Measurements from ENCODE around the gene MAMLD1. TPM values are rescaled to one million over a fixed set of nuclear protein-coding genes. Genes with fewer than 3 reads are reported as not detected.

Gene MAMLD1
- total and polyA plus RNA-seq, 2 of the 8 experiments (the other 6 are each of a cell fraction or from before 2014, with no cell fraction given) = 0.09 to 0.26 TPM

- H4K91ac ChIP-seq (replicated peaks; ENCODE audit: insufficient read length, low read length) = no peak overlapping the region
Observed at GRCh38 chrX:150540965-150541364, 177.8 kb downstream of the MAMLD1 start.

More at GRCh38 chrX:150540965-150541364, 177.8 kb downstream of the MAMLD1 start:
- Histone ChIP-seq H2AFZ (ENCODE audit: low read length) (no peak overlapping the region), H3K27ac (ENCODE audit: low read depth, low read length) (no peak overlapping the region), H3K4me2 (ENCODE audit: insufficient read depth in 1 of 2, low read depth in 2 of 2, low read length in 2 of 2) (no peak overlapping the region), H3K79me2 (ENCODE audit: control insufficient read depth in 1 of 2, insufficient read depth in 2 of 2, low read length in 2 of 2) (no peaks in the 10 kb centered on the region), H3K4ac (replicated peaks; ENCODE audit: insufficient read length, low read depth, low read length) (no peak overlapping the region), H2BK120ac (replicated peaks; ENCODE audit: low read depth, low read length) (no peak overlapping the region), H2BK5ac (ENCODE audit: low read depth, low read length) (no peak overlapping the region), H3K9ac (replicated peaks in 1 of 4; ENCODE audit: extremely low read depth in 1 of 4, low read depth in 3 of 4, low read length in 3 of 4) (no peak overlapping the region), H3K18ac (ENCODE audit: extremely low read depth, low read length) (no peak overlapping the region), H3K36me3 (ENCODE audit: control insufficient read depth in 2 of 4, insufficient read depth in 4 of 4, low read length in 3 of 4) (no peaks in the 10 kb centered on the region), H3K79me1 (ENCODE audit: low read depth, low read length) (no peaks in the 10 kb centered on the region), H3K56ac (replicated peaks; ENCODE audit: insufficient read length, low read depth, low read length) (no peak overlapping the region), H3K9me3 (ENCODE audit: insufficient read depth in 2 of 2, low read depth in 1 of 2, low read length in 1 of 2) (no peaks in the 10 kb centered on the region), H2BK12ac (ENCODE audit: low read depth, low read length) (no peak overlapping the region), H3K23ac (ENCODE audit: insufficient read length) (no peak overlapping the region), H2AK5ac (ENCODE audit: low read depth, low read length) (no peak overlapping the region), H3K23me2 (ENCODE audit: low read depth, low read length) (no peaks in the 10 kb centered on the region), H4K5ac (ENCODE audit: insufficient read length, low read depth, low read length) (no peak overlapping the region), H3K4me3 (ENCODE audit: extremely low read depth in 1 of 4, insufficient read depth in 2 of 4, low read depth in 3 of 4, low read length in 4 of 4) (no peak overlapping the region), H3K27me3 (replicated peaks in 1 of 4; ENCODE audit: control insufficient read depth in 3 of 4, extremely low read depth in 1 of 4, insufficient read depth in 3 of 4, low read length in 3 of 4) (no peaks in the 10 kb centered on the region; a peak in 2 of 7 replicates), H4K20me1 (replicated peaks in 1 of 2; ENCODE audit: control insufficient read depth in 1 of 2, insufficient read depth in 2 of 2, low read length in 2 of 2) (no peaks in the 10 kb centered on the region), H3K14ac (ENCODE audit: insufficient read length) (no peak overlapping the region), H3K4me1 (replicated peaks in 1 of 4; ENCODE audit: control insufficient read depth in 3 of 4, insufficient read depth in 4 of 4, low read length in 3 of 4) (peaks cover 0 to 2% (median 0%) of the 10 kb centered on the region in 4 experiments; a peak in 1 of 7 replicates), H2BK20ac (ENCODE audit: low read length) (no peak overlapping the region), H2BK15ac (ENCODE audit: low read length) (no peak overlapping the region), H4K8ac (ENCODE audit: extremely low read depth, insufficient read depth, low read length) (no peak overlapping the region)
- ChIA-PET POLR2A (ENCODE audit: partially characterized antibody) (no interaction called here), CTCF (ENCODE audit: partially characterized antibody) (interaction anchor here (1.3 kb wide), 1 partner anchor 97 kb away, joined by 3 read pairs; no protein-coding TSS in a partner anchor)
- TF ChIP-seq SP1 (IDR thresholded peaks at IDR 0.05; ENCODE audit: low read depth, low read length) (no peak), SUZ12 (IDR thresholded peaks at IDR 0.05; ENCODE audit: low read length) (no peak), BACH1 (IDR thresholded peaks at IDR 0.05; ENCODE audit: low read length) (no peak), TCF12 (IDR thresholded peaks at IDR 0.05; ENCODE audit: low read depth, low read length) (no peak), ATF2 (IDR thresholded peaks at IDR 0.05; ENCODE audit: low read length) (no peak), KDM1A (IDR thresholded peaks at IDR 0.05; ENCODE audit: borderline replicate concordance, low read length) (no peak), RNF2 (IDR thresholded peaks at IDR 0.05; ENCODE audit: borderline replicate concordance, low read depth, low read length, missing control alignments, poor library complexity, severe bottlenecking) (no peak), NANOG (IDR thresholded peaks at IDR 0.05; ENCODE audit: insufficient read depth, low read depth, low read length, poor library complexity, severe bottlenecking) (no peak), SP4 (IDR thresholded peaks at IDR 0.05; ENCODE audit: low read length) (no peak), SIRT6 (IDR thresholded peaks at IDR 0.05; ENCODE audit: low read length) (no peak)
- TF ChIP-seq, protein P1, sequence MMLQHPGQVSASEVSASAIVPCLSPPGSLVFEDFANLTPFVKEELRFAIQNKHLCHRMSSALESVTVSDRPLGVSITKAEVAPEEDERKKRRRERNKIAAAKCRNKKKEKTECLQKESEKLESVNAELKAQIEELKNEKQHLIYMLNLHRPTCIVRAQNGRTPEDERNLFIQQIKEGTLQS (IDR thresholded peaks at IDR 0.05; ENCODE audit: insufficient read depth, low read depth, low read length) = no peak
- DNase-seq (ENCODE audit: low read depth in 1 of 2, low spot score in 2 of 2) (no peak), FAIRE-seq (no peak)
- 90% methylated on average over 5 of the region's 6 CpGs; no CpG with 5 or more reads in 1 of the 2 experiments for WGBS, 2 experiments (ENCODE audit: extremely low coverage in 1 of 2, insufficient coverage in 1 of 2, insufficient read length in 1 of 2, insufficient replicate concordance in 2 of 2, low coverage in 1 of 2, low lambda C conversion rate in 2 of 2, missing lambda C conversion rate in 1 of 2)
